HG03095 (cell line): Measurements from ENCODE around the gene CCDC12.
"Not testable (repeated sequence)": the region's sequence is repeated elsewhere in the genome, so short reads cannot be mapped to it uniquely, and the experiment has no call there.

Experiments used
- ATAC-seq: cut with Tn5 transposase; IDR thresholded peaks from one replicate; pipeline ENCODE4 v1.9.1; 2021; ENCODE audit warnings: moderate library complexity; ENCODE audit not compliant: unreplicated experiment

The CCDC12 gene

DNA sequence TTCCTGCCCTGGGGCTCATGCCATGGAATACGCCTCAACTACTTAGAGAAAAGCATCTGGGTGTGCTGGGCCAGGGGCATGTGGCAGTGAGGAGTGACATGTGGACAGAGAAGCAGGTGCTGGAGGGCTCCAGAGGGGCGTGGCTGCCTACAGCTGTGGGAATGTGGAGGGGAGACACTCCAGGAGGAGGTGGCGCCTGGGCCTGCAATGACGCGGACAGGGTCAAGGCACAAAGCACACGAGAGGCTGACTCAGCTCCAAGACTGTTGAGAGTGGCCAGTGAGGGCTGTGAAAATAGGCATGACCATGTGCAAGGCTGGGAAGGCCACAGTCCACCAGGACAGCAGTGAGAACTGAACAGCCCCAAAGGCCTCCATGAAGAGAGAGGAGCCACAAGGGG, 50.5 kb downstream of the CCDC12 start:
- no peak for ATAC-seq

GRCh38 chr3:46925585-46925934, 51.0 kb downstream of the CCDC12 start:
- no peak for ATAC-seq

GRCh38 chr3:46924921-46925584, 51.5 kb downstream of the CCDC12 start:
- no peak for ATAC-seq

DNA sequence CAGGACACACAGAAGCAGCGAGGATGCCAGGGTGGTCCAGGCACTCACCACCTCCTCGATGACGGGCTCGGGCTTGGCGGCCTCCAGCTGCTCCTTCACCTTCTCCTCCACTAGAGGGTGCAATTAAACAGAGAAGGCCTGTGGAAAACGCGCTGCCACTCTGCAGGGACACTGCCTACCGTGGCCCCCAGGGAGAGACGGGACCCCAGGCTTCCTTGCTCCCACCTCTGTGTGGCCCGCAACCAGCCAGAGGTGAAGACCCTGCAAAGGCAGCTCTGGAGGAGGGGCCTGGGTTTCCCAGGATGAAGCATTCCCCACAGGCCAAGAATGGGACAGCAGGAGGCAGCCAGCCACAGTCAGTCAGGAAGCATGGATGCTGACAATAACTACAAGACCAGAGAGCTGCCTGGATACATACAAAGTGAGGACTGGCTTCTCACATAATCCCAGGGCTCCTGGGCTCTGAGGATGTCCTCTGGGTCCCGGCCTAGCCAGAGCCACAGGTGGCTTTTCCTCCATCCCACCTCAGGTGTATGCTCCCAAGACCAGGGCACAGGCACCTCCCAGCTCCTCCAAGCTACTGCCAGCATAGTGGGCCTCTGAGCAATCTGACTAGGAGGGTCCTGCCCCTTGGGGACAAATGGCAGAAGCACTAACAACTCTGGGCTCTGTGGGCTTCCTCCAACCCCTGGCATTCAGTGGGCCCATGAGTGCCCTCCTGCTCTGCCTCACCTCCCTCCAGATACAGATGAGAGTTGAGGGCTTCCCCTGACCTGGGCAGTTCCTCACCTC, 52.8 kb downstream of the CCDC12 start:
- ATAC-seq, result no peak

DNA sequence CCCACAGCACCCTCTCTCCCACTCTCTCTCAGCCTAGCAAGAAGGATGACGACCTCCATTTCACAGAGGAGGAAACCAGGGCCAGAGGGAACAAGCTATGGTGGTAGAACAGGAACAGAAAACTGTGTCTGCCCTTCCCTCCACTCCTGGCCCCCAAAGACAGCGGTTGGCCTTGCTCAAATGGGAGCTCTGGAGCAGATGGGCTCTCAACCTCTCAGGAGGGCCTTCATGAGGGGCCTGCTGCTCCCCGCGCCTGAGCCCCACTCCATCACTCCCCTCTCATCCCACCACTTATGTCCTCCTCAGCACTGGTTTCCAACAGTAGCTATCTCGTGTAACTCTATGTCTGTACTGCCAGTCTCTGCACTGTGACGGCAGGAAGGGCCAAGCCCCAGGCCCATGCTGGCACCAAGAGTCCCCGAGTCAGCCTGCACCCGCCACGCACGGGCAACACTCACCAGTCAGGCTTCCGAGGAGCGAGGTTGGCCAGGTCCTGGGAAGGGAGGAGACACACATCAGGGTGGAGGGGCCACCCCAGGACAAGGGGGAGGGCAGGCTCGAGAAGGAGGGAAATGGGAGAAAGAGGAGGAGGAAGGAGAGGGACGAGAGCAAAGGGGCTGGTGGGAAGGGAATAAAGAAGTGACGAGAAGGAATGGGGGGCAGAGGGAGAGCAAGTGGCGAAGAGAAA, 53.5 kb downstream of the CCDC12 start:
- no peak for ATAC-seq

- no peak for ATAC-seq
These were observed 54.1 kb downstream of the CCDC12 start for GRCh38 chr3:46922426-46922825.

GRCh38 chr3:46921871-46922271, 54.7 kb downstream of the CCDC12 start:
- ATAC-seq, result no peak

GRCh38 chr3:46921041-46921440, 55.5 kb downstream of the CCDC12 start:
- no peak for ATAC-seq

DNA sequence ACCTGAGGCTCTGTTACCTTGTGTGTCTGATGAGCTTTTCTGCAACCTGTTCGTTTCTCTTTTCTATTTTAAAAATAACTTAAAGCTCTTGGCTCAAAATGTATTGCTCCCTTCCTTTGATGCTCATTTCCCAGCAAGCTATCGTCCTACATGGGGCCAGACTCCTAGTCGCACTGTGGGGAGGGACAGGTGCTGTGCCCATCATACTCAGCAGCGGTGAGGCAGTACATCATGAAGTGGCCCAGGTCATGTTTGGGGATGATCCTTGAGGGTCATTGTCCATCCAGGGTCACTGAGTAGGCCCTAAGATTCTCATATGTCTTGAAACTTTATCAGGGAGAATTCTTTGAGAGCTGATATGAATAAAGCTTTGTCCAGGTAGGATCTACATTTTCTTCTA, 57.9 kb downstream of the CCDC12 start:
- no peak for ATAC-seq

- ATAC-seq, result no peak
These were observed 58.3 kb downstream of the CCDC12 start for GRCh38 chr3:46918202-46918601.

- no peak for ATAC-seq
These were observed 59.3 kb downstream of the CCDC12 start for GRCh38 chr3:46917257-46917656.

GRCh38 chr3:46916799-46917198, 59.7 kb downstream of the CCDC12 start:
- ATAC-seq, result no peak

GRCh38 chr3:46916278-46916677, 60.3 kb downstream of the CCDC12 start:
- no peak for ATAC-seq

GRCh38 chr3:46915297-46915822, 61.2 kb downstream of the CCDC12 start:
- no peak for ATAC-seq

GRCh38 chr3:46914849-46915248, 61.7 kb downstream of the CCDC12 start:
- ATAC-seq, result no peak

DNA sequence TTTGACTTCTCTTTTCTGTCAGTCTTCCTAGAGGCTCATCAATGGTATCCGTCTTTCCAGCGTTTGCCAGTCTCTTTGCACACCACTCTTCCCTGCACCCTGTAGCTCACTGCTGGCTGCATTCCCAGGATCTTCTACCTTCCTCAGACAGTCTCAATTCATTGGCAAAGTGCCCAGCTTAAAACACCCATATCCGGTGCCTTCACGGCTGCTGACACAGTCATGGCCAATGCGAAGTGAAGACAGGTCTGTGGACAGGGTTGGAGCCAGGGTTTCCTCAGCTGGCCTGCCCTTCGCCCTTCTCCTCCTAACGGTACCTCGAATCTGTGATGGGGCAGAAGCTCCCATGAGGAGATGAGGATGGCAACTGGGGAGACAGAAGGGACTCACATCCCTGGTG, 62.9 kb downstream of the CCDC12 start:
- no peak for ATAC-seq

DNA sequence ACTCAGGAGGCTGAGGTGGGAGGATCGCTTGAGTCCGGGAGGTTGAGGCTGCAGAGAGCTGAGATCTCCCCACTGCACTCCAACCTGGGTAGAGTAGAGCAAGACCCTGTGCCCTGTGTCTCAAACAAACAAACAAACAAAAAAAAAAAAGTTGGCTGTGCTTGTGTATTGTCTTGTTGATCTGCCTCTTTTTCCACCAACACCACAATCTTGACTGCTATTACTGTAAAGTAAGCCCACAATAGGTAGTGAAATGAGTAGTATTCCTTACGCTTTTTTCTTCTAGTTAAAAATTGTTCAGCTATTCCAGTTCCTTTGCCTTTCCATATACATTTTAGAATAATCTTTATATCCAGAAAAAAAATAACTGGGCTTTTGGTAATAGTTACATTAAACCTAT, 63.6 kb downstream of the CCDC12 start:
- no peak for ATAC-seq

- not testable (repeated sequence) for ATAC-seq
These were observed 65.6 kb downstream of the CCDC12 start for GRCh38 chr3:46910914-46911313.

- ATAC-seq, result no peak
These were observed 66.3 kb downstream of the CCDC12 start for GRCh38 chr3:46910166-46910760.

DNA sequence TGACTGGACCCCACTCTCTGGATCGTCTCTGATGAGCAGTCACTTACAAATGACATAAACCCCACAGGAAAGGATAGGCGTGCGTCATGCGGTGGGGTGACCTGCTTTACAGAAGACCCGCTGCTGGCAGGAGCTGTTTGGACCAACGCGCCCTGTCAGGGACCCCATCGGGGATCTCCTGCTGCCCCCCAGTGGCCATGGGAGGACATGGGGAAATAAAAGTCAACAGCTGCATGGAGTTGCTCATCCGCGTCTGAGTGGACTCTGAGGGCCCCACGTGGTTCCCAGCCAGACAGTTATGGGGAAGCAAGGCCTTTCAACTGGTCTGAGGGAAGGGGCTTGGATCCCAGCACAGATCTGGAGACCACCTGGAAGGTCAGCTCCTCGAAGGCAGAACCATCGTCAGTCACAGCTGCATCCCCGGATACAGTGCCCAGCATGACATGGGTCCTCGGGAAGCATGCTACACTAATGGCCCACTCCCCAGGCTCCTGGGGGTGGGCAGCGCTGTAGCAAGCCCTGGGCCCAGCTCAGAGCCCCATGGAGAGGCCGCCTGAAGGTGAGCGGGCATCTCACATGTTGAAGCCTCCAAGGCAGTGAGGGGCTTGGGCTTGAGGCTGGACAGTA, 66.9 kb downstream of the CCDC12 start:
- ATAC-seq, result no peak

GRCh38 chr3:46908986-46909534, 67.5 kb downstream of the CCDC12 start:
- no peak for ATAC-seq
